ENCODE data around the gene FAM131B. TPM values are rescaled to one million over a fixed set of nuclear protein-coding genes. Genes with fewer than 3 reads are reported as not detected.

FAM131B gene
- total RNA-seq, 1 donor from 2014 or later: 3.1 TPM

- H3K9me3 Mint-ChIP-seq (ENCODE audit: low read depth): no peaks in the 10 kb centered on the region
- no peak overlapping the region for H3K27ac Mint-ChIP-seq (ENCODE audit: unreplicated experiment)
- H3K4me1 Mint-ChIP-seq (ENCODE audit: low read depth): peaks cover 21% of the 10 kb centered on the region
- no peaks in the 10 kb centered on the region for H3K36me3 Mint-ChIP-seq (ENCODE audit: low read depth)
- H3K4me3 Mint-ChIP-seq (ENCODE audit: unreplicated experiment): no peak overlapping the region
- H3K27me3 Mint-ChIP-seq (ENCODE audit: low read depth): no peaks in the 10 kb centered on the region
- TF ChIP-seq, protein P1, sequence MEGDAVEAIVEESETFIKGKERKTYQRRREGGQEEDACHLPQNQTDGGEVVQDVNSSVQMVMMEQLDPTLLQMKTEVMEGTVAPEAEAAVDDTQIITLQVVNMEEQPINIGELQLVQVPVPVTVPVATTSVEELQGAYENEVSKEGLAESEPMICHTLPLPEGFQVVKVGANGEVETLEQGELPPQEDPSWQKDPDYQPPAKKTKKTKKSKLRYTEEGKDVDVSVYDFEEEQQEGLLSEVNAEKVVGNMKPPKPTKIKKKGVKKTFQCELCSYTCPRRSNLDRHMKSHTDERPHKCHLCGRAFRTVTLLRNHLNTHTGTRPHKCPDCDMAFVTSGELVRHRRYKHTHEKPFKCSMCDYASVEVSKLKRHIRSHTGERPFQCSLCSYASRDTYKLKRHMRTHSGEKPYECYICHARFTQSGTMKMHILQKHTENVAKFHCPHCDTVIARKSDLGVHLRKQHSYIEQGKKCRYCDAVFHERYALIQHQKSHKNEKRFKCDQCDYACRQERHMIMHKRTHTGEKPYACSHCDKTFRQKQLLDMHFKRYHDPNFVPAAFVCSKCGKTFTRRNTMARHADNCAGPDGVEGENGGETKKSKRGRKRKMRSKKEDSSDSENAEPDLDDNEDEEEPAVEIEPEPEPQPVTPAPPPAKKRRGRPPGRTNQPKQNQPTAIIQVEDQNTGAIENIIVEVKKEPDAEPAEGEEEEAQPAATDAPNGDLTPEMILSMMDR (IDR thresholded peaks at IDR 0.05): no peak
- no peak for DNase-seq (ENCODE audit: low spot score)
These were observed 39.5 kb downstream of the FAM131B start for GRCh38 chr7:143322760-143323633.

GRCh38 chr7:143321734-143322133 is 40.8 kb downstream of the FAM131B start:
- Mint-ChIP-seq H3K4me1 (ENCODE audit: low read depth) (peaks cover 24% of the 10 kb centered on the region), H3K9me3 (ENCODE audit: low read depth) (no peaks in the 10 kb centered on the region), H3K36me3 (ENCODE audit: low read depth) (no peaks in the 10 kb centered on the region), H3K27ac (ENCODE audit: unreplicated experiment) (no peak overlapping the region), H3K4me3 (ENCODE audit: unreplicated experiment) (no peak overlapping the region), H3K27me3 (ENCODE audit: low read depth) (no peaks in the 10 kb centered on the region)
- DNase-seq (ENCODE audit: low spot score): no peak
- TF ChIP-seq, protein P1 (IDR thresholded peaks at IDR 0.05): peak; percentile 15

DNA sequence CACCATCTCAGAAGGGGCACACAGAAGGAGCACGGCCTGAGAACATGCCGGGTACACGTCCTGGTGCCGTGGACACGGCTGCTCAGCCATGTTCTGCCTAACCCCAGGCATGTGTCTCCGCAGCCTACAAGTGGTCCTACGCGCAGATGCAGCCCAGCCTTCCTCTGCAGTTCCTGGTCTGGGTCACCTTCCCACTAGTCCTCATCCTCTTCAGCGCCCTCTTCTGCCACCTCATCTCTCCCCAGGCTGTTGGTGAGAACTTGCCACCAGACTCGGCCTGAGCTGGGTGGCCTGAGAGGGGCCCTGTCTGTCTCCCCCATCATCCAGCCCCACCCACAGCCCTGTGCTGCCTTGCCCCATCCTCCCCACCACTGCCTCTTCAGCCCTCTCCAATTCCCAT is 41.3 kb downstream of the FAM131B start:
- no peaks in the 10 kb centered on the region for H3K27me3 Mint-ChIP-seq (ENCODE audit: low read depth)
- H3K27ac Mint-ChIP-seq (ENCODE audit: unreplicated experiment): no peak overlapping the region
- H3K4me1 Mint-ChIP-seq (ENCODE audit: low read depth): peaks cover 27% of the 10 kb centered on the region
- H3K9me3 Mint-ChIP-seq (ENCODE audit: low read depth): no peaks in the 10 kb centered on the region
- TF ChIP-seq, protein P1 (IDR thresholded peaks at IDR 0.05): no peak
- H3K4me3 Mint-ChIP-seq (ENCODE audit: unreplicated experiment): no peak overlapping the region
- no peak for DNase-seq (ENCODE audit: low spot score)
- no peaks in the 10 kb centered on the region for H3K36me3 Mint-ChIP-seq (ENCODE audit: low read depth)

DNA sequence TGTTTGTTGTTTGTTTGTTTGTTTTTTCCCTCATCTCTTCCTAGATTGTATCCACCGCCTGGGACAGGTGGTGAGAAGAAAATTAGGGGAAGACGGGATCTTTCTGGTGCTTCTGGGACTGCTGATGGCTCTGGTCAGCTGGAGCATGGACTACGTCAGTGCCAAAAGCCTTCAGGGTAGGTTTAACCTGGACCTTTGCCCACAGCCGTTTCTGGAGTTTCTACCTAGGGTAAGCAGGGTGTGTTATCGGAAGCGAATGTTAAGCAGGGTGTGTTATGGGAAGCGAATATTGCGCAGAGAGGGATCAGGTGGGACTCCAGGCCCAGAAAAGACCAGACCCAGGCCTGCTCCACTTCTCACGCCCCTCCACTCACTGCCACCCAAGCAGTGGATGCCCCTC is 41.9 kb downstream of the FAM131B start:
- TF ChIP-seq, protein P1 (IDR thresholded peaks at IDR 0.05): no peak
- Mint-ChIP-seq H3K27me3 (ENCODE audit: low read depth) (no peaks in the 10 kb centered on the region), H3K4me1 (ENCODE audit: low read depth) (peaks cover 27% of the 10 kb centered on the region), H3K4me3 (ENCODE audit: unreplicated experiment) (no peak overlapping the region), H3K36me3 (ENCODE audit: low read depth) (no peaks in the 10 kb centered on the region), H3K9me3 (ENCODE audit: low read depth) (no peaks in the 10 kb centered on the region), H3K27ac (ENCODE audit: unreplicated experiment) (no peak overlapping the region)
- DNase-seq (ENCODE audit: low spot score): no peak

- no peak overlapping the region for H3K4me3 Mint-ChIP-seq (ENCODE audit: unreplicated experiment)
- H3K27me3 Mint-ChIP-seq (ENCODE audit: low read depth): no peaks in the 10 kb centered on the region
- H3K36me3 Mint-ChIP-seq (ENCODE audit: low read depth): no peaks in the 10 kb centered on the region
- no peaks in the 10 kb centered on the region for H3K9me3 Mint-ChIP-seq (ENCODE audit: low read depth)
- H3K27ac Mint-ChIP-seq (ENCODE audit: unreplicated experiment): no peak overlapping the region
- TF ChIP-seq, protein P1 (IDR thresholded peaks at IDR 0.05): peak; percentile 21
- peaks cover 21% of the 10 kb centered on the region for H3K4me1 Mint-ChIP-seq (ENCODE audit: low read depth)
- no peak for DNase-seq (ENCODE audit: low spot score)
These were observed 43.9 kb downstream of the FAM131B start for GRCh38 chr7:143318661-143319060.
